GM19467 (cell line): ENCODE data around the gene BRAF.
"Not testable (repeated sequence)": the region's sequence is repeated elsewhere in the genome, so short reads cannot be mapped to it uniquely, and the experiment has no call there.

Experiments used
- ATAC-seq: cut with Tn5 transposase; IDR thresholded peaks from one replicate; pipeline ENCODE4 v1.9.1; 2021; ENCODE audit warnings: mild to moderate bottlenecking, moderate library complexity; ENCODE audit not compliant: unreplicated experiment

The BRAF gene

GRCh38 chr7:140920745-140921144, 4.0 kb downstream of the BRAF start:
- ATAC-seq: no peak

- ATAC-seq: no peak
These were observed 6.5 kb downstream of the BRAF start for GRCh38 chr7:140918236-140918635.

- no peak for ATAC-seq
These were observed 7.5 kb downstream of the BRAF start for GRCh38 chr7:140917258-140917657.

GRCh38 chr7:140915935-140916555, 8.7 kb downstream of the BRAF start:
- ATAC-seq: no peak

- ATAC-seq: no peak
These were observed 10.6 kb downstream of the BRAF start for GRCh38 chr7:140914083-140914482.

- not testable (repeated sequence) for ATAC-seq
These were observed 11.2 kb downstream of the BRAF start for GRCh38 chr7:140913596-140913928.

- ATAC-seq: no peak
These were observed 13.0 kb downstream of the BRAF start for GRCh38 chr7:140911746-140912145.

GRCh38 chr7:140909476-140910161, 15.1 kb downstream of the BRAF start:
- ATAC-seq: no peak

- ATAC-seq: no peak
These were observed 16.4 kb downstream of the BRAF start for GRCh38 chr7:140908361-140908760.

- no peak for ATAC-seq
These were observed 20.8 kb downstream of the BRAF start for GRCh38 chr7:140903741-140904480.

- ATAC-seq: peak; percentile 73
These were observed 22.3 kb downstream of the BRAF start for GRCh38 chr7:140902303-140902953.

- ATAC-seq: no peak
These were observed 22.8 kb downstream of the BRAF start for GRCh38 chr7:140901941-140902302.

GRCh38 chr7:140899883-140900282, 24.8 kb downstream of the BRAF start:
- no peak for ATAC-seq

GRCh38 chr7:140898786-140899536, 25.8 kb downstream of the BRAF start:
- ATAC-seq: no peak

GRCh38 chr7:140896996-140897395, 27.7 kb downstream of the BRAF start:
- no peak for ATAC-seq

GRCh38 chr7:140889645-140890044, 35.1 kb downstream of the BRAF start:
- no peak for ATAC-seq

GRCh38 chr7:140889150-140889549, 35.6 kb downstream of the BRAF start:
- no peak for ATAC-seq

- no peak for ATAC-seq
These were observed 36.6 kb downstream of the BRAF start for GRCh38 chr7:140888087-140888486.

GRCh38 chr7:140885735-140886334, 38.9 kb downstream of the BRAF start:
- no peak for ATAC-seq

GRCh38 chr7:140883378-140883777, 41.4 kb downstream of the BRAF start:
- no peak for ATAC-seq

GRCh38 chr7:140882834-140883233, 41.9 kb downstream of the BRAF start:
- not testable (repeated sequence) for ATAC-seq
